ENCODE measurements around the gene ASAP3. TPM values are rescaled to one million over a fixed set of nuclear protein-coding genes. Genes with fewer than 3 reads are reported as not detected.

The ASAP3 gene
- total RNA-seq, 2 donors from 2014 or later = 0.51 to 1.0 TPM

GRCh38 chr1:23466423-23466989 is 17.5 kb downstream of the ASAP3 start:
- H3K4me1 Mint-ChIP-seq (ENCODE audit: low read depth) = no peaks in the 10 kb centered on the region

GRCh38 chr1:23463286-23463685 is 20.7 kb downstream of the ASAP3 start:
- Mint-ChIP-seq H3K27me3 (ENCODE audit: low read depth) (peaks cover 5% of the 10 kb centered on the region), H3K9me3 (no peaks in the 10 kb centered on the region), H3K36me3 (ENCODE audit: insufficient read depth in 2 of 2) (no peaks in the 10 kb centered on the region), H3K4me1 (ENCODE audit: low read depth) (no peaks in the 10 kb centered on the region), H3K27ac (no peak overlapping the region), H3K4me3 (no peak overlapping the region)
- ATAC-seq (replicated peaks in 1 of 2) (no peak), DNase-seq (no peak)

More at GRCh38 chr1:23466423-23466989, 17.5 kb downstream of the ASAP3 start:
- Mint-ChIP-seq H3K4me3 (no peak overlapping the region), H3K27ac (no peak overlapping the region), H3K27me3 (ENCODE audit: low read depth) (no peaks in the 10 kb centered on the region), H3K36me3 (ENCODE audit: insufficient read depth in 2 of 2) (no peaks in the 10 kb centered on the region), H3K9me3 (no peaks in the 10 kb centered on the region)
- DNase-seq (no peak), ATAC-seq (replicated peaks in 1 of 2) (no peak)

GRCh38 chr1:23462766-23463165 is 21.2 kb downstream of the ASAP3 start:
- Mint-ChIP-seq H3K4me3 (no peak overlapping the region), H3K27me3 (ENCODE audit: low read depth) (peaks cover 10% of the 10 kb centered on the region), H3K27ac (no peak overlapping the region), H3K4me1 (ENCODE audit: low read depth) (no peaks in the 10 kb centered on the region), H3K9me3 (no peaks in the 10 kb centered on the region), H3K36me3 (ENCODE audit: insufficient read depth in 2 of 2) (no peaks in the 10 kb centered on the region)
- no peak for DNase-seq
- ATAC-seq (replicated peaks in 1 of 2) = no peak

- Mint-ChIP-seq H3K36me3 (ENCODE audit: insufficient read depth in 2 of 2) (no peaks in the 10 kb centered on the region), H3K9me3 (no peaks in the 10 kb centered on the region), H3K4me1 (ENCODE audit: low read depth) (peaks cover 4% of the 10 kb centered on the region), H3K27ac (no peak overlapping the region), H3K27me3 (ENCODE audit: low read depth) (peaks cover 12% of the 10 kb centered on the region), H3K4me3 (no peak overlapping the region)
- ATAC-seq (replicated peaks in 1 of 2) (no peak), DNase-seq (no peak)
These were observed 22.9 kb downstream of the ASAP3 start for GRCh38 chr1:23461050-23461449.

- no peaks in the 10 kb centered on the region for H3K9me3 Mint-ChIP-seq
These were observed 23.5 kb downstream of the ASAP3 start for GRCh38 chr1:23460519-23460918.

GRCh38 chr1:23459338-23459757 is 24.6 kb downstream of the ASAP3 start:
- Mint-ChIP-seq H3K36me3 (ENCODE audit: insufficient read depth in 2 of 2) (no peaks in the 10 kb centered on the region), H3K27me3 (ENCODE audit: low read depth) (peaks cover 12% of the 10 kb centered on the region), H3K9me3 (no peaks in the 10 kb centered on the region), H3K27ac (no peak overlapping the region), H3K4me3 (no peak overlapping the region), H3K4me1 (ENCODE audit: low read depth) (peaks cover 11% of the 10 kb centered on the region)
- ATAC-seq (replicated peaks in 1 of 2) (no peak), DNase-seq (no peak)

More at GRCh38 chr1:23460519-23460918, 23.5 kb downstream of the ASAP3 start:
- ATAC-seq (replicated peaks in 1 of 2) (no peak), DNase-seq (no peak)
- Mint-ChIP-seq H3K27me3 (ENCODE audit: low read depth) (peaks cover 12% of the 10 kb centered on the region), H3K36me3 (ENCODE audit: insufficient read depth in 2 of 2) (no peaks in the 10 kb centered on the region), H3K27ac (no peak overlapping the region), H3K4me1 (ENCODE audit: low read depth) (peaks cover 9% of the 10 kb centered on the region), H3K4me3 (no peak overlapping the region)

GRCh38 chr1:23456226-23456625 is 27.8 kb downstream of the ASAP3 start:
- Mint-ChIP-seq H3K36me3 (ENCODE audit: insufficient read depth in 2 of 2) (no peaks in the 10 kb centered on the region), H3K4me3 (no peak overlapping the region), H3K4me1 (ENCODE audit: low read depth) (peaks cover 18% of the 10 kb centered on the region), H3K27ac (no peak overlapping the region), H3K9me3 (no peaks in the 10 kb centered on the region), H3K27me3 (ENCODE audit: low read depth) (peaks cover 12% of the 10 kb centered on the region)
- ATAC-seq (replicated peaks in 1 of 2) = peak in 1 of 2 donors; percentile 39
- no peak for DNase-seq

- Mint-ChIP-seq H3K27me3 (ENCODE audit: low read depth) (peaks cover 7% of the 10 kb centered on the region), H3K36me3 (ENCODE audit: insufficient read depth in 2 of 2) (no peaks in the 10 kb centered on the region), H3K4me3 (no peak overlapping the region), H3K9me3 (no peaks in the 10 kb centered on the region), H3K4me1 (ENCODE audit: low read depth) (peaks cover 18% of the 10 kb centered on the region), H3K27ac (no peak overlapping the region)
- DNase-seq (no peak), ATAC-seq (replicated peaks in 1 of 2) (no peak)
These were observed 30.5 kb downstream of the ASAP3 start for GRCh38 chr1:23453455-23454000.

GRCh38 chr1:23452011-23452411 is 32.0 kb downstream of the ASAP3 start:
- H3K27me3 Mint-ChIP-seq (ENCODE audit: low read depth) = no peaks in the 10 kb centered on the region
- DNase-seq (peak in 1 of 2 donors; percentile 6), ATAC-seq (replicated peaks in 1 of 2) (peak; percentile 24 to 28)
- no peaks in the 10 kb centered on the region for H3K36me3 Mint-ChIP-seq (ENCODE audit: insufficient read depth in 2 of 2)
- H3K9me3 Mint-ChIP-seq = no peaks in the 10 kb centered on the region
- H3K27ac Mint-ChIP-seq = no peak overlapping the region
- peaks cover 18% of the 10 kb centered on the region for H3K4me1 Mint-ChIP-seq (ENCODE audit: low read depth)
- no peak overlapping the region for H3K4me3 Mint-ChIP-seq

- ATAC-seq (replicated peaks in 1 of 2) = no peak
- Mint-ChIP-seq H3K9me3 (no peaks in the 10 kb centered on the region), H3K4me3 (no peak overlapping the region), H3K36me3 (ENCODE audit: insufficient read depth in 2 of 2) (no peaks in the 10 kb centered on the region), H3K4me1 (ENCODE audit: low read depth) (peaks cover 17% of the 10 kb centered on the region), H3K27ac (no peak overlapping the region), H3K27me3 (ENCODE audit: low read depth) (no peaks in the 10 kb centered on the region)
- no peak for DNase-seq
These were observed 32.5 kb downstream of the ASAP3 start for GRCh38 chr1:23451441-23451840.

- no peak for DNase-seq
- Mint-ChIP-seq H3K4me1 (ENCODE audit: low read depth) (peaks cover 12% of the 10 kb centered on the region), H3K4me3 (no peak overlapping the region), H3K27me3 (ENCODE audit: low read depth) (no peaks in the 10 kb centered on the region), H3K27ac (no peak overlapping the region), H3K9me3 (no peaks in the 10 kb centered on the region), H3K36me3 (ENCODE audit: insufficient read depth in 2 of 2) (no peaks in the 10 kb centered on the region)
- no peak for ATAC-seq (replicated peaks in 1 of 2)
These were observed 33.1 kb downstream of the ASAP3 start for GRCh38 chr1:23450894-23451293.

GRCh38 chr1:23449958-23450357 is 34.0 kb downstream of the ASAP3 start:
- Mint-ChIP-seq H3K4me3 (no peak overlapping the region), H3K4me1 (ENCODE audit: low read depth) (peaks cover 7% of the 10 kb centered on the region), H3K36me3 (ENCODE audit: insufficient read depth in 2 of 2) (no peaks in the 10 kb centered on the region), H3K27me3 (ENCODE audit: low read depth) (no peaks in the 10 kb centered on the region), H3K9me3 (no peaks in the 10 kb centered on the region), H3K27ac (no peak overlapping the region)
- ATAC-seq (replicated peaks in 1 of 2) (no peak), DNase-seq (no peak)

- no peak for ATAC-seq (replicated peaks in 1 of 2)
- H3K36me3 Mint-ChIP-seq (ENCODE audit: insufficient read depth in 2 of 2) = no peaks in the 10 kb centered on the region
- peaks cover 7% of the 10 kb centered on the region for H3K4me1 Mint-ChIP-seq (ENCODE audit: low read depth)
- DNase-seq = no peak
- no peak overlapping the region for H3K4me3 Mint-ChIP-seq
- no peaks in the 10 kb centered on the region for H3K27me3 Mint-ChIP-seq (ENCODE audit: low read depth)
- no peak overlapping the region for H3K27ac Mint-ChIP-seq
- H3K9me3 Mint-ChIP-seq = no peaks in the 10 kb centered on the region
These were observed 34.7 kb downstream of the ASAP3 start for GRCh38 chr1:23449306-23449705.

GRCh38 chr1:23448846-23449245 is 35.1 kb downstream of the ASAP3 start:
- Mint-ChIP-seq H3K27me3 (ENCODE audit: low read depth) (no peaks in the 10 kb centered on the region), H3K4me3 (no peak overlapping the region), H3K4me1 (ENCODE audit: low read depth) (peaks cover 7% of the 10 kb centered on the region), H3K36me3 (ENCODE audit: insufficient read depth in 2 of 2) (no peaks in the 10 kb centered on the region), H3K9me3 (no peaks in the 10 kb centered on the region), H3K27ac (no peak overlapping the region)
- ATAC-seq (replicated peaks in 1 of 2) (no peak), DNase-seq (no peak)
